Progenitor cell of endocrine pancreas (in vitro differentiated cells): ENCODE results near the gene EPHB3. TPM values are rescaled to one million over a fixed set of nuclear protein-coding genes. Genes with fewer than 3 reads are reported as not detected.

Source experiments
- DNase-seq: peaks from one replicate; pipeline ENCODE4 v3.0.0; 2021; ENCODE audit warnings: low spot score; ENCODE audit not compliant: unreplicated experiment
- H3K27ac Mint-ChIP-seq: 2 replicates; pipeline ENCODE4 v1.8.0; 2021; ENCODE audit warnings: mild to moderate bottlenecking, moderate library complexity, mixed read lengths
- H3K27me3 Mint-ChIP-seq: 2 replicates; pipeline ENCODE4 v1.8.0; 2021; ENCODE audit warnings: mixed read lengths
- H3K36me3 Mint-ChIP-seq: 2 replicates; pipeline ENCODE4 v1.8.0; 2022; ENCODE audit warnings: mixed read lengths; ENCODE audit not compliant: insufficient read depth
- H3K4me1 Mint-ChIP-seq: 2 replicates; pipeline ENCODE4 v1.8.0; 2021; ENCODE audit warnings: low read depth, mixed read lengths
- H3K4me3 Mint-ChIP-seq: 2 replicates; pipeline ENCODE4 v1.8.0; 2021; ENCODE audit warnings: low read depth, mild to moderate bottlenecking, moderate library complexity, mixed read lengths
- H3K9me3 Mint-ChIP-seq: 2 replicates; pipeline ENCODE4 v1.8.0; 2021; ENCODE audit warnings: low read depth, mixed read lengths
- total RNA-seq: library from RNA; stranded (reverse); gene quantifications from 2 replicates; pipeline ENCODE4 v1.2.1, GENCODE V29; 2021
- TF ChIP-seq, protein P1 (sequence below): fragments of 200-600 bp; sonication (generic); IDR thresholded peaks from one replicate; pipeline ENCODE4 v1.5.0; 2021; ENCODE audit warnings: antibody characterized with exemption, mild to moderate bottlenecking; ENCODE audit not compliant: unreplicated experiment

Gene EPHB3
- total RNA-seq, 1 donor from 2014 or later, result 11.7 TPM

DNA sequence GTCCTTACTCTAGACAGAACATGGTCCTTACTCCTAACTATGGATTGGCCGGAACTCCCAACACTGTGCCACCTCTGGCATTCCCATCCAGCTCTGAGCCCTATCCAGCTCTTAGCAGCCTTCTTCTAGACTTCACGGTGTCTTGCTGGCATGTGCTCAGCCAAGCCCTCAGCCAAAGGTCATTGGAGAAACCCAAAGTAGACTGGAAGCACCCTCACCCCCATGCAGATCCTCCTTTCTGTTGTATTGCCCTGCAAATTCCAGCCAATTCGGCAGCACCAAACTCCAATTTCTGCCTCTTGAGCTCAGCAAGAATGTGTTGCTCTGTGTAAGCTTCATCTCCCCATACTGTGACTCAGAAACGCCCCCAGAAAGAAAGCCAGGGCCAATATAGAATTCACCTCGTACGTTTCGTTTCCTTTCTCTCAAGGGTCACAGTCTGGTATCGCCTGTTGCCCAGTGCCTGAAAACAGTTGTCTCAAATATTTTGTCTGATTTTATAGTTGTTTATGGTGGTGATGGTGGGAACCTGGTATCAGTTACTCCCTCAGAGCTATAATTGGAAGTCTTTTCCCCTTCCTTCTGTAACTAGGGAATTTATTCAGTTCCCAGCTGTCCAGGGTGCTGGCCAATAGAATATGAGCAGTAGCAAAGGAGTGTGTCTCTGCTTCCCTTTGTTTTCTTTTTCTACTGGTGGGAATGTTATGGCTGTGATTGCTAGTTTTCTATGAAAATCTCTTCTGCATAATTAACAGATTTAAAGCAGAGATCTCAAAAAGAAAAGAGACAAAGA is 28.4 kb upstream of the EPHB3 start:
- DNase-seq, result no peak
- no peaks in the 10 kb centered on the region for H3K36me3 Mint-ChIP-seq
- H3K4me1 Mint-ChIP-seq, result no peaks in the 10 kb centered on the region
- TF ChIP-seq, protein P1, sequence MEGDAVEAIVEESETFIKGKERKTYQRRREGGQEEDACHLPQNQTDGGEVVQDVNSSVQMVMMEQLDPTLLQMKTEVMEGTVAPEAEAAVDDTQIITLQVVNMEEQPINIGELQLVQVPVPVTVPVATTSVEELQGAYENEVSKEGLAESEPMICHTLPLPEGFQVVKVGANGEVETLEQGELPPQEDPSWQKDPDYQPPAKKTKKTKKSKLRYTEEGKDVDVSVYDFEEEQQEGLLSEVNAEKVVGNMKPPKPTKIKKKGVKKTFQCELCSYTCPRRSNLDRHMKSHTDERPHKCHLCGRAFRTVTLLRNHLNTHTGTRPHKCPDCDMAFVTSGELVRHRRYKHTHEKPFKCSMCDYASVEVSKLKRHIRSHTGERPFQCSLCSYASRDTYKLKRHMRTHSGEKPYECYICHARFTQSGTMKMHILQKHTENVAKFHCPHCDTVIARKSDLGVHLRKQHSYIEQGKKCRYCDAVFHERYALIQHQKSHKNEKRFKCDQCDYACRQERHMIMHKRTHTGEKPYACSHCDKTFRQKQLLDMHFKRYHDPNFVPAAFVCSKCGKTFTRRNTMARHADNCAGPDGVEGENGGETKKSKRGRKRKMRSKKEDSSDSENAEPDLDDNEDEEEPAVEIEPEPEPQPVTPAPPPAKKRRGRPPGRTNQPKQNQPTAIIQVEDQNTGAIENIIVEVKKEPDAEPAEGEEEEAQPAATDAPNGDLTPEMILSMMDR, result no peak
- peaks cover 45% of the 10 kb centered on the region for H3K27me3 Mint-ChIP-seq
- no peaks in the 10 kb centered on the region for H3K9me3 Mint-ChIP-seq
- H3K27ac Mint-ChIP-seq, result no peak overlapping the region
- H3K4me3 Mint-ChIP-seq, result no peak overlapping the region

DNA sequence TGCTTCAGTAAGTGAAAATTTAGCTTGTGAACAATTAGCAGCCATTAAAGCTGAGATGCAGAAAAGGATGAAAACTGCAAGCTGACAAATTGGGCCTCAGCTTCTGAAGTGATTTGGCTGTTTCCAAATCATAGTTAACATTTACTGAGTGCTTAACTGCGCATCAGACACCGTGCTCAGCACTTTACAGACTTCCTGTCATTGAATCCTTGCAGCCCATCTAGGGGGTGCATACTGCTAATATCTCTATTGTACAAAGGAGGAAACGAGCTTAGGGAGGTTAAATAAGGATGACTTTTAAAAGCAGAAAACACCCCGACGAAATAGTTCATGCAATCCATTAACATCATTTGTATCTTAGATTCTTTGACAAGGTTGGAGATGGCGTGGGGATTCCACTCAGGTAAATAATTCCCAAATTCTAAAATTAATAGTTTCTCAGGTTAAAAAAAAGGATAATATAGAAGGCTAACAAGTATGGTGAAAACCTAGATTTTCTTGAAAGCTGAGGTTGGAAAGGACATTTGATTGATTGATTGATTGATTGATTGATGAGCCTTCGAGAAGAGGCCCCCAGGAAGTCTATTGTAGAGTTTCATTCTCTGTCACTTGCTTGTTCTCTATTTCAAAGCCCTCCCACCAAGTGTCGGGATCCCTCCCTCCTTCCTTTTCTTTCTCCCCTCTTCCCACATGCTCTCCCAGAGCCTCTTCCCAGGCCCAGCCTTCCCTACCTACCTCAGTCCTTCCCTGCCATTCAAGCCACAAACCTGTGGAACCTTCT is 23.5 kb upstream of the EPHB3 start:
- no peak for DNase-seq
- H3K27ac Mint-ChIP-seq, result no peak overlapping the region
- no peaks in the 10 kb centered on the region for H3K9me3 Mint-ChIP-seq
- TF ChIP-seq, protein P1, result no peak
- H3K27me3 Mint-ChIP-seq, result peaks cover 50% of the 10 kb centered on the region
- H3K4me3 Mint-ChIP-seq, result no peak overlapping the region
- no peaks in the 10 kb centered on the region for H3K36me3 Mint-ChIP-seq
- H3K4me1 Mint-ChIP-seq, result no peaks in the 10 kb centered on the region

DNA sequence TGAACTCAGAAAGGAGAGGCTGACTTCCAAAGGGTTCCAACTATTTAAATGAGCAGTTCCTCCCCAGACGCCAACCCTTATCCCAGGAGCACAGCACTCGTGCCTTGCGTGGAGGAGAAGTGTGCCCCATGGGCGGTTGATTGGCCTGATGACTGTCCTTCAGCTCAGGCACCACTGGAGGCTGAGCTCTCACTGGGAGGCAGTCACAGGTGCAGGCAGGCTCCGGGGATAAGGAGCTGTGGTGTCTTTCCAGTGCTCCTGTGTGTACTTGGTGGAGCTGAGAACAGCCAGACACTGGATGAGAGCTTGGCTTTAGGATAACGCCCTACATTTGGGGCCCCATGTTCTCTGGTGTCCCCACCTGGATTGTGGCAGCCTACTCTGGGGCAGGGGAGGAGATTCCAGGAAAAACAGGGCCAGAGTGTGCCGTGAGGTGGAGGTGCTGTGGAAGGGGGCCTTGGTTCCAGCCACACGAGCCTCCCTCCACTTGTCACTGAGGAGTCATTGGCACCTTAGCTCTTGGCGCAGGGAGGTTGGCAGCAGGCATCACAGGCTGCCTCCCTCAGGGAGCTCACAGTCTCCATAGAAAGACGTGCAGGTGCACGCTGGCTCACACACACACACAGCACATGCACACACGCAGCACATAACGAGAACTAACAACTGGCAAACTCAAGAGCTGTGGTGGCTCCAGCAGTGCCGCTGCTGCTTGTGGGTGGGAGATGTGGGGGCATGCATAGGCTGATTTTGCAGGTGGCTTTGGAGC is 22.7 kb upstream of the EPHB3 start:
- no peaks in the 10 kb centered on the region for H3K9me3 Mint-ChIP-seq
- no peak overlapping the region for H3K27ac Mint-ChIP-seq
- H3K4me1 Mint-ChIP-seq, result no peaks in the 10 kb centered on the region
- H3K4me3 Mint-ChIP-seq, result no peak overlapping the region
- TF ChIP-seq, protein P1, result no peak
- DNase-seq, result no peak
- no peaks in the 10 kb centered on the region for H3K36me3 Mint-ChIP-seq
- peaks cover 55% of the 10 kb centered on the region for H3K27me3 Mint-ChIP-seq

DNA sequence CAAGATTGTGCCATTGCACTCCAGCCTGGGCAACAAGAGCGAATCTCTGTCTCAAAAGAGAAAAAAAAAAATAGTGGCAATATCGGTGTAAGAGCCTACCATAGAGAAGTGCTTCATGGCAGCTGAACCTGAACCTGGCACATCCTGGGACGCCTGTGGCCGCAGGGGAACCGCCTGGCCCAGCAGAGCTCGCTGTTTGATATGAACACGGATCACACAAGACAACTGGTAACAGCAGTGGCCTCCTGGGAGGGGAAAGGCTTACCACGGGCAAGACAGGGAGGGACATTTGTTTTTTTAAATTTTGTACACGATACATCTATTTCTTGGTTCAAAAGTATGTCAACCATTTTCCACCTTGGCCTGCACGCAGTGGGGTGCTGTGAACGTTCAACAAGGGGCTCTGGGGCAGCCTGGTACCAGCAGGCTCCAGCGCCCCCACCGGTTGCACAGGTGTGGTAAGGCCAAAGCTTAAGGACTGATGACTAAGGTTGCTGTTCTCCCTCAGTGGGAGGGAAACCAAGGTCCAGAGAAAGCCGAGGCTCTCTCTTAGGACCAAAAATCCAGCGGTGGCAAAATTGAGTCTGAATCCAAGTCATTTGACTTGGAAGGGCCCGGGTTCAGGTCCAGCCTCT is 21.7 kb upstream of the EPHB3 start:
- H3K9me3 Mint-ChIP-seq, result no peaks in the 10 kb centered on the region
- H3K36me3 Mint-ChIP-seq, result no peaks in the 10 kb centered on the region
- peaks cover 61% of the 10 kb centered on the region for H3K27me3 Mint-ChIP-seq
- H3K27ac Mint-ChIP-seq, result no peak overlapping the region
- TF ChIP-seq, protein P1, result no peak
- H3K4me1 Mint-ChIP-seq, result no peaks in the 10 kb centered on the region
- no peak overlapping the region for H3K4me3 Mint-ChIP-seq
- DNase-seq, result no peak
